WTC11 (cell line): ENCODE measurements around the gene SLC29A1. TPM values are rescaled to one million over a fixed set of nuclear protein-coding genes. Genes with fewer than 3 reads are reported as not detected.

Experiments
- ATAC-seq: fragments of 200-7000 bp; cut with Tn5 transposase; 2 replicates; pipeline ENCODE4 v1.10.0; 2021; ENCODE audit warnings: mild to moderate bottlenecking, moderate library complexity
- CTCF ChIA-PET: fragments of 300-600 bp; sonication (Branson Sonifier 250); formaldehyde crosslinking; loops from one replicate; lab custom pipeline; 2021; ENCODE audit warnings: antibody characterized with exemption; lab: Charles Lee
- POLR2A ChIA-PET: fragments of 350-600 bp; sonication (Branson Sonifier 250); formaldehyde crosslinking; loops from one replicate; lab custom pipeline; 2021; ENCODE audit warnings: antibody characterized with exemption; lab: Charles Lee
- DNase-seq: peaks from one replicate; pipeline ENCODE4 v3.0.0; 2021; ENCODE audit warnings: low spot score
- H3K27ac Mint-ChIP-seq: 2 replicates; pipeline ENCODE4 v1.8.0; 2021; ENCODE audit warnings: mixed read lengths
- H3K27me3 Mint-ChIP-seq: 2 replicates; pipeline ENCODE4 v1.8.0; 2021; ENCODE audit warnings: low read depth, mild to moderate bottlenecking, moderate library complexity, mixed read lengths
- H3K36me3 Mint-ChIP-seq: 2 replicates; pipeline ENCODE4 v1.8.0; 2021; ENCODE audit warnings: mixed read lengths
- H3K4me1 Mint-ChIP-seq: 2 replicates; pipeline ENCODE4 v1.8.0; 2022; ENCODE audit warnings: mixed read lengths
- H3K4me3 Mint-ChIP-seq: 2 replicates; pipeline ENCODE4 v1.8.0; 2021; ENCODE audit warnings: mild to moderate bottlenecking, moderate library complexity, mixed read lengths
- H3K9me3 Mint-ChIP-seq: 2 replicates; pipeline ENCODE4 v1.8.0; 2021; ENCODE audit warnings: mixed read lengths
- FOXJ3 ChIP-seq: sonication (generic); formaldehyde crosslinking; IDR thresholded peaks from 2 replicates; pipeline ENCODE4 v1.9.0; 2021; ENCODE audit warnings: missing genetic modification reagents, mild to moderate bottlenecking, borderline replicate concordance
- GRHL2 ChIP-seq: fragments of 250-450 bp; sonication (Bioruptor Pico); IDR thresholded peaks from 2 replicates; pipeline ENCODE4 v1.8.0; 2022; ENCODE audit warnings: mild to moderate bottlenecking, moderate library complexity; ENCODE audit not compliant: insufficient replicate concordance, severe bottlenecking
- GTF2I ChIP-seq: fragments of 250-450 bp; sonication (Bioruptor Pico); conservative IDR thresholded peaks from 2 replicates; pipeline ENCODE4 v1.4.0; 2021; ENCODE audit warnings: mild to moderate bottlenecking
- KAT7 ChIP-seq: sonication (generic); formaldehyde crosslinking; IDR thresholded peaks from 2 replicates; pipeline ENCODE4 v1.8.1; 2023; ENCODE audit warnings: missing genetic modification reagents, mild to moderate bottlenecking, borderline replicate concordance
- MYBL2 ChIP-seq: sonication (generic); formaldehyde crosslinking; IDR thresholded peaks from 2 replicates; pipeline ENCODE4 v1.8.1; 2023; ENCODE audit warnings: mild to moderate bottlenecking, moderate library complexity, missing genetic modification reagents
- NFATC4 ChIP-seq: fragments of 250-450 bp; sonication (Bioruptor Pico); IDR thresholded peaks from 2 replicates; pipeline ENCODE4 v1.9.0; 2021; ENCODE audit warnings: mild to moderate bottlenecking
- NR2C2 ChIP-seq: sonication (generic); formaldehyde crosslinking; IDR thresholded peaks from 2 replicates; pipeline ENCODE4 v1.8.0; 2022; ENCODE audit warnings: mild to moderate bottlenecking, missing genetic modification reagents
- OVOL2 ChIP-seq: fragments of 250-450 bp; sonication (Bioruptor Pico); IDR thresholded peaks from 2 replicates; pipeline ENCODE4 v1.9.0; 2021; ENCODE audit warnings: mild to moderate bottlenecking, borderline replicate concordance
- PRDM15 ChIP-seq: sonication (generic); formaldehyde crosslinking; IDR thresholded peaks from 2 replicates; pipeline ENCODE4 v1.8.0; 2022; ENCODE audit warnings: missing genetic modification reagents
- PRRX2 ChIP-seq: fragments of 250-450 bp; sonication (Bioruptor Pico); IDR thresholded peaks from 2 replicates; pipeline ENCODE4 v1.8.0; 2021; ENCODE audit warnings: mild to moderate bottlenecking
- ZNF281 ChIP-seq: sonication (generic); formaldehyde crosslinking; IDR thresholded peaks from 2 replicates; pipeline ENCODE4 v1.8.0; 2023; ENCODE audit warnings: mild to moderate bottlenecking, missing genetic modification reagents
- ZNF317 ChIP-seq: sonication (generic); formaldehyde crosslinking; IDR thresholded peaks from 2 replicates; pipeline ENCODE4 v1.8.1; 2023; ENCODE audit warnings: low read depth, mild to moderate bottlenecking, moderate library complexity, missing genetic modification reagents, borderline replicate concordance
- total RNA-seq: library from RNA; stranded (reverse); gene quantifications from 3 replicates; pipeline ENCODE4 v1.2.3, GENCODE V29; 2021
- TF ChIP-seq, protein P1 (sequence below): fragments of 250-450 bp; sonication (Bioruptor Pico); IDR thresholded peaks from 2 replicates; pipeline ENCODE4 v2.1.2; 2022; ENCODE audit warnings: mild to moderate bottlenecking, moderate library complexity
- TF ChIP-seq, protein P2 (sequence below): sonication (generic); formaldehyde crosslinking; IDR thresholded peaks from 2 replicates; pipeline ENCODE4 v1.8.1; 2022; ENCODE audit warnings: low read depth, missing genetic modification reagents, borderline replicate concordance
- TF ChIP-seq, protein P3 (sequence below): sonication (generic); formaldehyde crosslinking; IDR thresholded peaks from 2 replicates; pipeline ENCODE4 v1.8.0; 2022; ENCODE audit warnings: mild to moderate bottlenecking, missing genetic modification reagents
- TF ChIP-seq, protein P4 (sequence below): sonication (generic); formaldehyde crosslinking; IDR thresholded peaks from 2 replicates; pipeline ENCODE4 v1.8.1; 2023; ENCODE audit warnings: mild to moderate bottlenecking, missing genetic modification reagents, moderate library complexity
- TF ChIP-seq, protein P5 (sequence below): fragments of 250-450 bp; sonication (Bioruptor Pico); conservative IDR thresholded peaks from 2 replicates; pipeline ENCODE4 v1.9.0; 2021; ENCODE audit warnings: mild to moderate bottlenecking

SLC29A1 gene
- total RNA-seq, 1 experiment from 2014 or later: 139 TPM

DNA sequence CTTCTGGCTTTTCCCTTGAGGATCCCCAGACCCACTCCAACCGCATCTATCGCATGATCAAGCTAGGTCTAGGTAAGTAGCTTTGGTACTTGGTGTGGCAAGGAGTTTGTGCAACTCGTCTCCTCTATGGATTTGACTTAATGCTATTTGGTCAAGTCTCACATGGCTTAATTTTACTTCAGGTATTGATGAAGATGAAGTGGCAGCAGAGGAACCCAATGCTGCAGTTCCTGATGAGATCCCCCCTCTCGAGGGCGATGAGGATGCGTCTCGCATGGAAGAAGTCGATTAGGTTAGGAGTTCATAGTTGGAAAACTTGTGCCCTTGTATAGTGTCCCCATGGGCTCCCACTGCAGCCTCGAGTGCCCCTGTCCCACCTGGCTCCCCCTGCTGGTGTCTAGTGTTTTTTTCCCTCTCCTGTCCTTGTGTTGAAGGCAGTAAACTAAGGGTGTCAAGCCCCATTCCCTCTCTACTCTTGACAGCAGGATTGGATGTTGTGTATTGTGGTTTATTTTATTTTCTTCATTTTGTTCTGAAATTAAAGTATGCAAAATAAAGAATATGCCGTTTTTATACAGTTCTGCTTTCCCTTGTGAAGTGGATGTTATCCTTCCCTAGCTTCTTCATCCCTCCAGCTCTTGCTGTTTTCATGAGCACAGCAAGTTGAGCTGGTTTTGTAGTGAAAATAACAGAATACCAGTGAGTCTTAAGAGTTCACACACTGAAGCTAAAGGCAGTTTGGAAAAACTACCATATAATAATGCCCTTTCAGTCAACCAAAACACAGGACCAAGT, 30.1 kb downstream of the SLC29A1 start (continued):
- 0 out of 2 replicates have a peak, but pooled peaks have one; percentile 26 for TF ChIP-seq KAT7 (CRISPR knock-in tag)
- TF ChIP-seq, all 79 proteins: peak for 3

GRCh38 chr6:44254191-44255104, 31.1 kb downstream of the SLC29A1 start:
- Mint-ChIP-seq H3K27ac (peak overlapping the region; percentile 28; the same call in 1 of the 2 replicates), H3K36me3 (peaks cover 64% of the 10 kb centered on the region), H3K4me3 (no peak overlapping the region), H3K27me3 (no peaks in the 10 kb centered on the region), H3K4me1 (peaks cover 42% of the 10 kb centered on the region), H3K9me3 (no peaks in the 10 kb centered on the region)
- ChIA-PET CTCF (interaction anchor here (0.5 to 4.4 kb wide), 12 partner anchors 10 to 176 kb away, joined by 3 to 76 read pairs (median 4); partner anchors contain the start of genes HSP90AB1, MRPL14, TMEM151B and TMEM63B), POLR2A (interaction anchor here (1.0 to 3.7 kb wide), 6 partner anchors 7 to 35 kb away, joined by 3 to 83 read pairs (median 4); partner anchors contain the start of genes HSP90AB1, SLC29A1 and TMEM151B)
- ATAC-seq (peak; percentile 2), DNase-seq (no peak)
- TF ChIP-seq PRDM15 (CRISPR knock-in tag): no peak
- TF ChIP-seq NFATC4 (CRISPR knock-in tag): peak; percentile 73
- TF ChIP-seq PRRX2 (CRISPR knock-in tag): peak; percentile 90
- TF ChIP-seq, protein P1, sequence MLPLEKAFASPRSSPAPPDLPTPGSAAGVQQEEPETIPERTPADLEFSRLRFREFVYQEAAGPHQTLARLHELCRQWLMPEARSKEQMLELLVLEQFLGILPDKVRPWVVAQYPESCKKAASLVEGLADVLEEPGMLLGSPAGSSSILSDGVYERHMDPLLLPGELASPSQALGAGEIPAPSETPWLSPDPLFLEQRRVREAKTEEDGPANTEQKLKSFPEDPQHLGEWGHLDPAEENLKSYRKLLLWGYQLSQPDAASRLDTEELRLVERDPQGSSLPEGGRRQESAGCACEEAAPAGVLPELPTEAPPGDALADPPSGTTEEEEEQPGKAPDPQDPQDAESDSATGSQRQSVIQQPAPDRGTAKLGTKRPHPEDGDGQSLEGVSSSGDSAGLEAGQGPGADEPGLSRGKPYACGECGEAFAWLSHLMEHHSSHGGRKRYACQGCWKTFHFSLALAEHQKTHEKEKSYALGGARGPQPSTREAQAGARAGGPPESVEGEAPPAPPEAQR (CRISPR knock-in tag): no peak
- no peak for TF ChIP-seq OVOL2 (CRISPR knock-in tag)
- TF ChIP-seq GTF2I (CRISPR knock-in tag): no peak
- TF ChIP-seq, protein P2, sequence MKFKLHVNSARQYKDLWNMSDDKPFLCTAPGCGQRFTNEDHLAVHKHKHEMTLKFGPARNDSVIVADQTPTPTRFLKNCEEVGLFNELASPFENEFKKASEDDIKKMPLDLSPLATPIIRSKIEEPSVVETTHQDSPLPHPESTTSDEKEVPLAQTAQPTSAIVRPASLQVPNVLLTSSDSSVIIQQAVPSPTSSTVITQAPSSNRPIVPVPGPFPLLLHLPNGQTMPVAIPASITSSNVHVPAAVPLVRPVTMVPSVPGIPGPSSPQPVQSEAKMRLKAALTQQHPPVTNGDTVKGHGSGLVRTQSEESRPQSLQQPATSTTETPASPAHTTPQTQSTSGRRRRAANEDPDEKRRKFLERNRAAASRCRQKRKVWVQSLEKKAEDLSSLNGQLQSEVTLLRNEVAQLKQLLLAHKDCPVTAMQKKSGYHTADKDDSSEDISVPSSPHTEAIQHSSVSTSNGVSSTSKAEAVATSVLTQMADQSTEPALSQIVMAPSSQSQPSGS (CRISPR knock-in tag): no peak
- TF ChIP-seq, protein P3, sequence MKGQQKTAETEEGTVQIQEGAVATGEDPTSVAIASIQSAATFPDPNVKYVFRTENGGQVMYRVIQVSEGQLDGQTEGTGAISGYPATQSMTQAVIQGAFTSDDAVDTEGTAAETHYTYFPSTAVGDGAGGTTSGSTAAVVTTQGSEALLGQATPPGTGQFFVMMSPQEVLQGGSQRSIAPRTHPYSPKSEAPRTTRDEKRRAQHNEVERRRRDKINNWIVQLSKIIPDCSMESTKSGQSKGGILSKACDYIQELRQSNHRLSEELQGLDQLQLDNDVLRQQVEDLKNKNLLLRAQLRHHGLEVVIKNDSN (CRISPR knock-in tag): no peak
- TF ChIP-seq ZNF281 (CRISPR knock-in tag): no peak
- TF ChIP-seq, protein P4, sequence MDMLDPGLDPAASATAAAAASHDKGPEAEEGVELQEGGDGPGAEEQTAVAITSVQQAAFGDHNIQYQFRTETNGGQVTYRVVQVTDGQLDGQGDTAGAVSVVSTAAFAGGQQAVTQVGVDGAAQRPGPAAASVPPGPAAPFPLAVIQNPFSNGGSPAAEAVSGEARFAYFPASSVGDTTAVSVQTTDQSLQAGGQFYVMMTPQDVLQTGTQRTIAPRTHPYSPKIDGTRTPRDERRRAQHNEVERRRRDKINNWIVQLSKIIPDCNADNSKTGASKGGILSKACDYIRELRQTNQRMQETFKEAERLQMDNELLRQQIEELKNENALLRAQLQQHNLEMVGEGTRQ (CRISPR knock-in tag): no peak
- TF ChIP-seq FOXJ3 (CRISPR knock-in tag): no peak
- no peak for TF ChIP-seq ZNF317 (CRISPR knock-in tag)
- no peak for TF ChIP-seq NR2C2
- no peak for TF ChIP-seq GRHL2 (CRISPR knock-in tag)
- peak; percentile 52; the same call in 1 of the 2 replicates for TF ChIP-seq MYBL2 (CRISPR knock-in tag)
- TF ChIP-seq, protein P5, sequence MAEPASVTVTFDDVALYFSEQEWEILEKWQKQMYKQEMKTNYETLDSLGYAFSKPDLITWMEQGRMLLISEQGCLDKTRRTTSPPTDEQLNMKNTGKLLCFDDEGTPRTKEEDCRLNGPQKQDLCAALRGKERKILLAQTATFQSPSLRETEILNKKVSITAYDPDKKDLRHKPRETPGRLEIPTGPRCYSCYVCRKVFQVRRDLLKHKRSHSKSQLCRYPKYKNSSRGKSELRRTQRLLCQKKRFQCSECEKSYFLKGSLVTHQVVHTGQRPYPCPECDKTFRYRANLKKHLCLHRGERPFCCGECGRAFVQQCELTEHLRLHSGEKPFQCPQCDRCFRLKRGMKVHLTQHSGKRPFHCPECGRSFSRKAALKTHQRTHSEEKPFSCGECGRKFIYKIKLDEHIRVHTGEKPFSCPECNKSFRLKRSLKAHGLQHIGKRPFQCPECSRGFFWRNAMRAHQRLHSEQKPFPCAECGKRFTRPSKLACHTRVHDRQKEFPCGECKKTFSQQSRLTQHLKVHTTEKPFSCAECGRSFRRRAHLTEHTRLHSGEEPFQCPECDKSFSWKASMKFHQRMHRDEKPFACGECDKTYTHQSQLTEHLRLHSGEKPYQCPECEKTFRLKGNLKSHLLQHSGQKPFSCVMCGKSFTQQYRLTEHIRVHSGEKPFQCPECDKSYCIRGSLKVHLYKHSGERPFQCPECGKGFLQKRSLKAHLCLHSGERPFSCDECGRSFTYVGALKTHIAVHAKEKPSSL (CRISPR knock-in tag): peak; percentile 92
